Measurements from ENCODE around the gene ATP8B4.

Gene ATP8B4

GRCh38 chr15:50024281-50024680, 94.8 kb downstream of the ATP8B4 start:
- no peak for ATAC-seq
- TF ChIP-seq ARNTL (CRISPR knock-in tag; IDR thresholded peaks at IDR 0.05; ENCODE audit: borderline replicate concordance, low read depth): no peak
- peak; percentile 45; the same call in 1 of the 2 replicates for TF ChIP-seq TCF4 (CRISPR knock-in tag; IDR thresholded peaks at IDR 0.05; ENCODE audit: borderline replicate concordance)

- TF ChIP-seq RARB (CRISPR knock-in tag; IDR thresholded peaks at IDR 0.05) (no peak), ISL1 (CRISPR knock-in tag; IDR thresholded peaks at IDR 0.05) (peak; percentile 43; the same call in 1 of the 2 replicates), OSR1 (CRISPR knock-in tag; IDR thresholded peaks at IDR 0.05) (no peak)
- no peak for ATAC-seq
Observed at GRCh38 chr15:50018491-50018890, 100.5 kb downstream of the ATP8B4 start.

- no peak for ATAC-seq
Observed at GRCh38 chr15:50017522-50017921, 101.5 kb downstream of the ATP8B4 start.

GRCh38 chr15:50016951-50017350, 102.1 kb downstream of the ATP8B4 start:
- ATAC-seq: no peak
- TF ChIP-seq ZNF70 (CRISPR knock-in tag; IDR thresholded peaks at IDR 0.05): no peak
- no peak for TF ChIP-seq SNAI2 (CRISPR knock-in tag; IDR thresholded peaks at IDR 0.05)
- no peak for TF ChIP-seq CREB5 (CRISPR knock-in tag; IDR thresholded peaks at IDR 0.05; ENCODE audit: low read depth)
- TF ChIP-seq PATZ1 (CRISPR knock-in tag; IDR thresholded peaks at IDR 0.05; ENCODE audit: borderline replicate concordance): no peak
- no peak for TF ChIP-seq ZNF8 (CRISPR knock-in tag; IDR thresholded peaks at IDR 0.05)

More at GRCh38 chr15:50017522-50017921, 101.5 kb downstream of the ATP8B4 start:
- no peak for TF ChIP-seq PATZ1 (CRISPR knock-in tag; IDR thresholded peaks at IDR 0.05; ENCODE audit: borderline replicate concordance)
- no peak for TF ChIP-seq ISL1 (CRISPR knock-in tag; IDR thresholded peaks at IDR 0.05)
- no peak for TF ChIP-seq TOX (CRISPR knock-in tag; IDR thresholded peaks at IDR 0.05; ENCODE audit: borderline replicate concordance)
- TF ChIP-seq RARB (CRISPR knock-in tag; IDR thresholded peaks at IDR 0.05): no peak
- no peak for TF ChIP-seq GLIS3 (CRISPR knock-in tag; IDR thresholded peaks at IDR 0.05)

- ATAC-seq: no peak
- TF ChIP-seq ZFP3 (CRISPR knock-in tag; IDR thresholded peaks at IDR 0.05): no peak
- TF ChIP-seq BACH2 (CRISPR knock-in tag; IDR thresholded peaks at IDR 0.05; ENCODE audit: borderline replicate concordance): no peak
- TF ChIP-seq CREB5 (CRISPR knock-in tag; IDR thresholded peaks at IDR 0.05; ENCODE audit: low read depth): no peak
- TF ChIP-seq POU6F1 (CRISPR knock-in tag; IDR thresholded peaks at IDR 0.05; ENCODE audit: borderline replicate concordance, low read depth): no peak
- no peak for TF ChIP-seq RARB (CRISPR knock-in tag; IDR thresholded peaks at IDR 0.05)
- TF ChIP-seq ZNF565 (CRISPR knock-in tag; conservative IDR thresholded peaks at IDR 0.05; ENCODE audit: low read depth): no peak
- no peak for TF ChIP-seq ZNF8 (CRISPR knock-in tag; IDR thresholded peaks at IDR 0.05)
- TF ChIP-seq PATZ1 (CRISPR knock-in tag; IDR thresholded peaks at IDR 0.05; ENCODE audit: borderline replicate concordance): no peak
- TF ChIP-seq ZNF70 (CRISPR knock-in tag; IDR thresholded peaks at IDR 0.05): no peak
- no peak for TF ChIP-seq CSRNP3 (CRISPR knock-in tag; IDR thresholded peaks at IDR 0.05)
- no peak for TF ChIP-seq CSDC2 (CRISPR knock-in tag; IDR thresholded peaks at IDR 0.05)
- no peak for TF ChIP-seq TCF4 (CRISPR knock-in tag; IDR thresholded peaks at IDR 0.05; ENCODE audit: borderline replicate concordance)
- TF ChIP-seq ZFP30 (CRISPR knock-in tag; IDR thresholded peaks at IDR 0.05): no peak
- TF ChIP-seq PPARA (CRISPR knock-in tag; IDR thresholded peaks at IDR 0.05; ENCODE audit: borderline replicate concordance): no peak
- no peak for TF ChIP-seq ARNTL (CRISPR knock-in tag; IDR thresholded peaks at IDR 0.05; ENCODE audit: borderline replicate concordance, low read depth)
- TF ChIP-seq ZC3H10 (CRISPR knock-in tag; IDR thresholded peaks at IDR 0.05): no peak
- no peak for TF ChIP-seq TOX (CRISPR knock-in tag; IDR thresholded peaks at IDR 0.05; ENCODE audit: borderline replicate concordance)
- no peak for TF ChIP-seq ISL1 (CRISPR knock-in tag; IDR thresholded peaks at IDR 0.05)
- TF ChIP-seq SNAI2 (CRISPR knock-in tag; IDR thresholded peaks at IDR 0.05): no peak
Observed at GRCh38 chr15:50012790-50013189, 106.2 kb downstream of the ATP8B4 start.
